Measurements from ENCODE around the gene RASSF7. TPM values are rescaled to one million over a fixed set of nuclear protein-coding genes. Genes with fewer than 3 reads are reported as not detected.
A peak's percentile ranks its signal among the peaks of the same experiment; 100 is the strongest.

The RASSF7 gene
- total RNA-seq, 1 experiment from 2014 or later = 32.5 TPM

GRCh38 chr11:575313-575995, 14.7 kb downstream of the RASSF7 start (continued):
- TF ChIP-seq ZNF281 (CRISPR knock-in tag; IDR thresholded peaks at IDR 0.05) (0 out of 2 replicates have a peak, but pooled peaks have one; percentile 58), ATF1 (CRISPR knock-in tag; IDR thresholded peaks at IDR 0.05) (0 out of 2 replicates have a peak, but pooled peaks have one; percentile 24), RELA (CRISPR knock-in tag; IDR thresholded peaks at IDR 0.05; ENCODE audit: borderline replicate concordance) (0 out of 2 replicates have a peak, but pooled peaks have one; percentile 41), ZNF219 (CRISPR knock-in tag; IDR thresholded peaks at IDR 0.05; ENCODE audit: borderline replicate concordance) (no peak)

- POLR2A ChIA-PET = interaction anchor here (0.7 to 1.5 kb wide), 8 partner anchors 9 to 119 kb away, joined by 3 to 5 read pairs (median 3); partner anchors contain the start of gene DEAF1
- 0 out of 2 replicates have a peak, but pooled peaks cover 5% of the 10 kb centered on the region for H3K36me3 Mint-ChIP-seq
- H3K4me3 Mint-ChIP-seq = peak within 1 kb of the TSS; percentile 94
- peak; percentile 95 for DNase-seq (ENCODE audit: low spot score)
- CTCF ChIA-PET = interaction anchor here (0.6 to 2.0 kb wide), 15 partner anchors 10 to 369 kb away, joined by 3 to 29 read pairs (median 3); partner anchors contain the start of genes BET1L, CEND1, IRF7 and PNPLA2
- H3K27ac Mint-ChIP-seq = peak within 1 kb of the TSS; percentile 100
- peak; percentile 85 for ATAC-seq
- peaks cover 35% of the 10 kb centered on the region for H3K4me1 Mint-ChIP-seq
- H3K27me3 Mint-ChIP-seq (ENCODE audit: low read depth) = peaks cover 22% of the 10 kb centered on the region
- no peaks in the 10 kb centered on the region for H3K9me3 Mint-ChIP-seq
- TF ChIP-seq ZNF317 (CRISPR knock-in tag; IDR thresholded peaks at IDR 0.05; ENCODE audit: borderline replicate concordance, low read depth) (no peak), PRDM15 (CRISPR knock-in tag; IDR thresholded peaks at IDR 0.05) (no peak), SMAD4 (CRISPR knock-in tag; IDR thresholded peaks at IDR 0.05) (no peak), GABPB1 (CRISPR knock-in tag; IDR thresholded peaks at IDR 0.05) (peak; percentile 67), MXD4 (CRISPR knock-in tag; IDR thresholded peaks at IDR 0.05; ENCODE audit: borderline replicate concordance) (no peak), ZNF138 (CRISPR knock-in tag; conservative IDR thresholded peaks at IDR 0.05) (no peak), E2F4 (CRISPR knock-in tag; IDR thresholded peaks at IDR 0.05; ENCODE audit: borderline replicate concordance, low read depth) (peak; percentile 60; the same call in 1 of the 2 replicates), ZBTB43 (CRISPR knock-in tag; IDR thresholded peaks at IDR 0.05) (no peak), SP1 (CRISPR knock-in tag; conservative IDR thresholded peaks at IDR 0.05) (peak; percentile 83), USF2 (CRISPR knock-in tag; IDR thresholded peaks at IDR 0.05) (no peak), ZBTB21 (CRISPR knock-in tag; IDR thresholded peaks at IDR 0.05; ENCODE audit: borderline replicate concordance) (no peak), TCF7 (CRISPR knock-in tag; IDR thresholded peaks at IDR 0.05; ENCODE audit: low read depth) (no peak), AR (CRISPR knock-in tag; IDR thresholded peaks at IDR 0.05) (no peak), FOXK1 (CRISPR knock-in tag; IDR thresholded peaks at IDR 0.05) (peak; percentile 71; the same call in 1 of the 2 replicates)
Measured at GRCh38 chr11:575996-576768, 15.4 kb downstream of the RASSF7 start, which contains the start of gene PHRF1. TSS of gene PHRF1 (plus strand) at chr11:576470. CDS start at chr11:581513, 5,043 bp downstream.
